ENCODE results near the gene OR10H2. TPM values are rescaled to one million over a fixed set of nuclear protein-coding genes. Genes with fewer than 3 reads are reported as not detected.

The OR10H2 gene
- total RNA-seq, 4 donors from 2014 or later: 0.64 TPM; not detected in 3

DNA sequence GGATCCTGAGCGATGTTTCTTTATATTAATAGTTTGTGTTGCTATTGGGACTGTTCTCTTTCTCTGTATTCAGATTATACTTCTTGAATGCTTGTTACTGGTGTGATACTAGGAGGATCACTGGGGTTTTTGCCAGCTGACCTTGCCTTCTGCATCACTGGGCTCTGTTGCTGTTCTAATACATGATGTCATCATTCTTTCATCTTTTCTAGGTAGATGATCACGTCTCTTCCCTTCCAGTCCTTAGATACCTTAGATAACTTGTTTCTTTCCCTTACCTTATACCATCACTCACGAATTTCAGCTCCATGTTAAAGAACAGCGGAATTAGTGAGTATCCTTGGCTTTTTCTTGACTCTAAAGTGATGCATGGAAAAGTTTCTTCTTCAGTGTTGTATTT lies 9.9 kb downstream of the OR10H2 start, which contains the start of gene OR10H3:
Gene OR10H3 (plus strand): TSS at position 264 of the 400 bp plus-strand sequence. CDS start 3,408 bp downstream, outside the sequence.
- in situ Hi-C loops (cut with MboI; ENCODE audit: low pct_ligation_motif_present in 1 of 4, low pct_unique_long_range_greater_than_20kb in 1 of 4, low sequenced_read_pairs in 3 of 4): no loop called here
- no peak within 1 kb of the TSS for H3K4me3 ChIP-seq

DNA sequence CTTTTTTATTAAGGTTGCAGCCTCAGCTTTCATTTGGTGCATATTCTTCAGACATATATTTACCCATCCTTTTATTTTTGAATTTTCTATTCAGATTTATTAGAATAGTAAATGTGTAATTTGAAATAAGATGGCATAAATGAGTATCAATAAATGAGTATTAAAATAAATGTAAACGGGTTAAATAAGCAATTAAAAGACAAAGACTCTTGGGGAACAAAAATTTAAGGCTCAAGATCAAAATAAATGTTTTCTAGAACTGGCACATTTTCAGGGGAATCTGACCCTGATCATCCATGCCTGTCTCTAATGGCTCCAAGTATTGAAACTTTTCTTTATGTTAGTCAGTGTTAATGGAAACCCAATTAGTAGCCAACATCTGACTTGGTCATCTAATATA lies 13.0 kb downstream of the OR10H2 start:
- Histone ChIP-seq H3K27me3 (peaks cover 11% of the 10 kb centered on the region), H3K9me3 (peaks cover 0 to 12% of the 10 kb centered on the region in 2 donors), H3K27ac (no peak overlapping the region), H3K4me1 (no peaks in the 10 kb centered on the region), H3K4me3 (no peak overlapping the region), H3K36me3 (no peaks in the 10 kb centered on the region)
- in situ Hi-C loops (cut with MboI; ENCODE audit: low pct_ligation_motif_present in 1 of 4, low pct_unique_long_range_greater_than_20kb in 1 of 4, low sequenced_read_pairs in 3 of 4): no loop called here
- intact Hi-C loops (cut with DNase I; ENCODE audit: low total_unique reads): no loop called here
- WGBS, 2 donors (ENCODE audit: low coverage in 1 of 2): 69 to 83% methylated on average over 1 of the region's 1 CpG
- DNase-seq: no peak
- TF ChIP-seq, protein P1, sequence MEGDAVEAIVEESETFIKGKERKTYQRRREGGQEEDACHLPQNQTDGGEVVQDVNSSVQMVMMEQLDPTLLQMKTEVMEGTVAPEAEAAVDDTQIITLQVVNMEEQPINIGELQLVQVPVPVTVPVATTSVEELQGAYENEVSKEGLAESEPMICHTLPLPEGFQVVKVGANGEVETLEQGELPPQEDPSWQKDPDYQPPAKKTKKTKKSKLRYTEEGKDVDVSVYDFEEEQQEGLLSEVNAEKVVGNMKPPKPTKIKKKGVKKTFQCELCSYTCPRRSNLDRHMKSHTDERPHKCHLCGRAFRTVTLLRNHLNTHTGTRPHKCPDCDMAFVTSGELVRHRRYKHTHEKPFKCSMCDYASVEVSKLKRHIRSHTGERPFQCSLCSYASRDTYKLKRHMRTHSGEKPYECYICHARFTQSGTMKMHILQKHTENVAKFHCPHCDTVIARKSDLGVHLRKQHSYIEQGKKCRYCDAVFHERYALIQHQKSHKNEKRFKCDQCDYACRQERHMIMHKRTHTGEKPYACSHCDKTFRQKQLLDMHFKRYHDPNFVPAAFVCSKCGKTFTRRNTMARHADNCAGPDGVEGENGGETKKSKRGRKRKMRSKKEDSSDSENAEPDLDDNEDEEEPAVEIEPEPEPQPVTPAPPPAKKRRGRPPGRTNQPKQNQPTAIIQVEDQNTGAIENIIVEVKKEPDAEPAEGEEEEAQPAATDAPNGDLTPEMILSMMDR (IDR thresholded peaks at IDR 0.05): no peak
- TF ChIP-seq POLR2A (IDR thresholded peaks at IDR 0.05): no peak
- TF ChIP-seq POLR2AphosphoS5 (IDR thresholded peaks at IDR 0.05): no peak
- no peak for TF ChIP-seq EP300 (IDR thresholded peaks at IDR 0.05; ENCODE audit: low read depth)

More for the DNA sequence above, 9.9 kb downstream of the OR10H2 start, which contains the start of gene OR10H3:
- Histone ChIP-seq H3K27me3 (no peaks in the 10 kb centered on the region), H3K9me3 (peaks cover 0 to 12% of the 10 kb centered on the region in 2 donors), H3K36me3 (no peaks in the 10 kb centered on the region), H3K27ac (no peak within 1 kb of the TSS), H3K4me1 (no peaks in the 10 kb centered on the region)
- WGBS, 2 donors (ENCODE audit: low coverage in 1 of 2): 67 to 68% methylated on average over 4 of the region's 4 CpGs
- intact Hi-C loops (cut with DNase I; ENCODE audit: low total_unique reads): no loop called here
- TF ChIP-seq, protein P1 (IDR thresholded peaks at IDR 0.05): no peak
- TF ChIP-seq EP300 (IDR thresholded peaks at IDR 0.05; ENCODE audit: low read depth) (no peak), POLR2A (IDR thresholded peaks at IDR 0.05) (no peak), POLR2AphosphoS5 (IDR thresholded peaks at IDR 0.05) (no peak)
- DNase-seq: no peak

DNA sequence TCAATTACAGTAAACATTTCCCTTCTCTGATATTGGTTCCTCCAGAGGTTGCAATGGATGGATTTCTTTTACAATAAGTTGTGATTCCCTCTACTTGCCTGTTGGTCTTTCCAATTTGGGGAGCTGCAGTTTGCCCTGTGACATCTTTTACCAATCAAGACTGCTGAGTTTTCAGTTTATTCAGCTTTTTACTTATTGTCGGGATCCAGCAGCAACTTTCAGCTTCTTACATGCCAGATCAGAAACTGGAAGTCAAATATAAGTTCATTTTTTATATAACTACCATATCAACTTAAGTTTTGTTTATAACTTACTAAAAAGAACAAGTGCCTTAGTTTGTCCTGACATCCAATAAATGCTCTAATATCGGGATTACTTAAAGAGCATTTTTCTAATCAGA lies 20.4 kb downstream of the OR10H2 start:
- no peaks in the 10 kb centered on the region for H3K4me1 ChIP-seq
- no peaks in the 10 kb centered on the region for H3K9me3 ChIP-seq
- 68 to 81% methylated on average over 2 of the region's 2 CpGs for WGBS, 2 donors (ENCODE audit: low coverage in 1 of 2)
- no peak overlapping the region for H3K27ac ChIP-seq
- no peak overlapping the region for H3K4me3 ChIP-seq
- H3K36me3 ChIP-seq: no peaks in the 10 kb centered on the region
- TF ChIP-seq POLR2AphosphoS5 (IDR thresholded peaks at IDR 0.05) (no peak), POLR2A (IDR thresholded peaks at IDR 0.05) (no peak), EP300 (IDR thresholded peaks at IDR 0.05; ENCODE audit: low read depth) (no peak)
- TF ChIP-seq, protein P1 (IDR thresholded peaks at IDR 0.05): no peak
- peaks cover 52% of the 10 kb centered on the region for H3K27me3 ChIP-seq
- DNase-seq: no peak
- in situ Hi-C loops (cut with MboI; ENCODE audit: low pct_ligation_motif_present in 1 of 4, low pct_unique_long_range_greater_than_20kb in 1 of 4, low sequenced_read_pairs in 3 of 4) (no loop called here), intact Hi-C loops (cut with DNase I; ENCODE audit: low total_unique reads) (no loop called here)

DNA sequence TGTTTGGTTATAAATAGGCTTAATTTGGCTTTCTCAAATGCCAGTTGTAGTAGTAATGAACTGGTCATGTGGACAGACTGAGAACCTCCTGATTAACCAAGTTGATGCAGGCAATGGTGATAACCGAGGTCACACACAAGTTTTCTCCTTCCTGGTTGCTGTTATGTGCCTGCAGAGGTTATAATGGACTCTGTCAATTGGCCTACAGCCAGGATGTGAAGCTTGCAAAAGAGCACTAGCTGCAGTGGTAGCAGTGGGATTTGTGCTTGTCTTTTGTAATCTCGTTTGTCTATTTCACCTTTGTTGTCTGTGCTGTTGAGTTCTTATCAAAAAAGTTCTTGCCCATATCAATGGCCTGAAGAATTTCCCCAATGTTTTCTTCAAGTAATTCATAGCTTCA lies 30.6 kb downstream of the OR10H2 start:
- intact Hi-C loops (cut with DNase I; ENCODE audit: low total_unique reads): no loop called here
- no peaks in the 10 kb centered on the region for H3K9me3 ChIP-seq
- H3K27me3 ChIP-seq: peaks cover 70% of the 10 kb centered on the region
- H3K36me3 ChIP-seq: no peaks in the 10 kb centered on the region
- 29 to 47% methylated on average over 2 of the region's 2 CpGs for WGBS, 2 donors (ENCODE audit: low coverage in 1 of 2)
- no peak overlapping the region for H3K27ac ChIP-seq
- TF ChIP-seq EP300 (IDR thresholded peaks at IDR 0.05; ENCODE audit: low read depth) (no peak), POLR2A (IDR thresholded peaks at IDR 0.05) (no peak), POLR2AphosphoS5 (IDR thresholded peaks at IDR 0.05) (no peak)
- TF ChIP-seq, protein P1 (IDR thresholded peaks at IDR 0.05): no peak
- no peaks in the 10 kb centered on the region for H3K4me1 ChIP-seq
- in situ Hi-C loops (cut with MboI; ENCODE audit: low pct_ligation_motif_present in 1 of 4, low pct_unique_long_range_greater_than_20kb in 1 of 4, low sequenced_read_pairs in 3 of 4): no loop called here
- DNase-seq: no peak
- H3K4me3 ChIP-seq: no peak overlapping the region
